Urinary bladder (tissue), 4 donors: ENCODE data around the gene TCF7L1. TPM values are rescaled to one million over a fixed set of nuclear protein-coding genes. Genes with fewer than 3 reads are reported as not detected.

ENCODE experiments used
- DNase-seq: peaks from one replicate; pipeline ENCODE4 v3.0.0-alpha.2; 2015; ENCODE audit errors: extremely low spot score
- H3K27ac ChIP-seq: one replicate; pipeline ENCODE4 v1.5.1; 2013; ENCODE audit warnings: low read depth, mild to moderate bottlenecking, moderate library complexity
- H3K36me3 ChIP-seq: one replicate; pipeline ENCODE4 v1.6.1; 2013; ENCODE audit warnings: mild to moderate bottlenecking, moderate library complexity; ENCODE audit not compliant: insufficient read depth
- H3K4me1 ChIP-seq: one replicate; pipeline ENCODE4 v1.6.1; 2013; ENCODE audit warnings: mild to moderate bottlenecking, moderate library complexity; ENCODE audit not compliant: insufficient read depth
- H3K4me3 ChIP-seq: one replicate; pipeline ENCODE4 v1.5.1; 2013; ENCODE audit warnings: low read depth, low read length
- WGBS: extraction: QIAGEN DNeasy Blood & Tissue Kit; methylation state at CpG from one replicate; pipeline ENCODE4 v1.1.7; 2013; 5-methylcytosine and 5-hydroxymethylcytosine counted together
- polyA plus RNA-seq: library from polyadenylated mRNA; stranded (reverse); fragments of 200-250 nt; gene quantifications from one replicate; pipeline ENCODE4 v1.2.3, GENCODE V29; 2013
- total RNA-seq: library from RNA; depleted of rRNA; stranded (reverse); fragments of >200 nt; gene quantifications from one replicate; pipeline ENCODE4 v1.2.3, GENCODE V29; 2014
- donor health status: healthy with polysubstance abuse.
- donor health status: healthy.

The TCF7L1 gene
- total and polyA plus RNA-seq, 2 donors: 9.2 to 20.9 TPM

GRCh38 chr2:85273738-85274731 lies 140.8 kb downstream of the TCF7L1 start:
- no peak overlapping the region for H3K27ac ChIP-seq
- WGBS: 54% methylated on average over 21 of the region's 21 CpGs

GRCh38 chr2:85275984-85276540 lies 142.9 kb downstream of the TCF7L1 start:
- 70% methylated on average over 9 of the region's 9 CpGs for WGBS
- Histone ChIP-seq H3K27ac (no peak overlapping the region), H3K4me3 (no peak overlapping the region), H3K36me3 (no peaks in the 10 kb centered on the region), H3K4me1 (no peaks in the 10 kb centered on the region)
- DNase-seq: no peak

More at GRCh38 chr2:85273738-85274731, 140.8 kb downstream of the TCF7L1 start:
- Histone ChIP-seq H3K4me1 (no peaks in the 10 kb centered on the region), H3K4me3 (no peak overlapping the region), H3K36me3 (no peaks in the 10 kb centered on the region)
- DNase-seq: peak; percentile 64

DNA sequence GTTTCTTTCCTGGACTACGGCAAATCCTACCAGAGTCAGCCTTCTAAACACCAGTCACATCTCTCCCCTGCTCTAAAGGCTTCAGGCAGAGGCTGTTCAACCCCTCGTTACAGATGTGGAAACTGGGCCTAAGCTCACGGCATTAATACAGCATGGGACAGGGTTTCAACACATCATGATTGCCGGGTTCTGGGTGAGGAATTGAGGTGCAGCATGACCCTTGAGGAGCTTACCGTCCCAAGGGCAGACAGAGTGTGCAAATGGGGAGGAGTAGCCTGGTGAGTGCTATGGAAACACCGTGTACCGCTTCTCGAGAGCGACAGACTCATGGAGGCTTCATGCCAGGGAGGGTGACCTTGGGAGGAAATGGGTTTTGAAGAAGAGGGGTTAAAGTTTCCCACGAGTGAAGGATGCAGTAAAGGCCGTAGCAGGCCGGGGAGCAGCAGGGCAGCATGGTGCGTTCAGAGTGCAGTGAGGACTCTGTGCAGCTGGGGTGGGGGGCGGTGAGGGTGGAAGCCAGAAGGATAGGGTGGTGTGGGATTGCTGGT lies 143.5 kb downstream of the TCF7L1 start:
- DNase-seq: no peak
- peak overlapping the region; percentile 3 for H3K27ac ChIP-seq

GRCh38 chr2:85277416-85278158 lies 144.4 kb downstream of the TCF7L1 start:
- H3K27ac ChIP-seq: no peak overlapping the region
- no peaks in the 10 kb centered on the region for H3K4me1 ChIP-seq
- H3K4me3 ChIP-seq: no peak overlapping the region
- 19% methylated on average over 15 of the region's 15 CpGs for WGBS
- no peaks in the 10 kb centered on the region for H3K36me3 ChIP-seq
- DNase-seq: peak; percentile 83

More for the DNA sequence above, 143.5 kb downstream of the TCF7L1 start:
- 62% methylated on average over 14 of the region's 14 CpGs for WGBS
- Histone ChIP-seq H3K36me3 (no peaks in the 10 kb centered on the region), H3K4me1 (no peaks in the 10 kb centered on the region), H3K4me3 (no peak overlapping the region)

DNA sequence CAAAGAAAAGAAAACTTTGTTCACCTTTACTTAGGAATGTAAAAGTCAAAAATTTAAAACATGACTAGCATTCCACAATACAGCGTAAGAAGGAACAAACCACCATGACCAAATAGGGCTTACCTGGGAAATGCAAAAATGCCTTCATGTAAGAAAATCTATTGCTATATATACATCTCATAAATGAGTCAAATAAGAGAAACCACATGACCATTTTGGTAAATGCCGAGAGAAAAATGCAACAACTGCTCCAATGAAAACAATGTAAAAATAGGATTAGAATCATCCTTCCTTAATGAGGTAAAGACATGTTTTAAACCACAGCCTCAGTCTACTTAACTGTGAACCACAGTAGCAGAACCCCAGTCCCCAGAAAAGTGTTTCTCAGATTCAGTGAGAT lies 145.2 kb downstream of the TCF7L1 start:
- H3K4me3 ChIP-seq: no peak overlapping the region
- WGBS: 47% methylated on average over 2 of the region's 2 CpGs
- H3K4me1 ChIP-seq: no peaks in the 10 kb centered on the region
- H3K36me3 ChIP-seq: no peaks in the 10 kb centered on the region
- no peak overlapping the region for H3K27ac ChIP-seq
- no peak for DNase-seq

- 85% methylated on average over 6 of the region's 6 CpGs for WGBS
- Histone ChIP-seq H3K27ac (no peak overlapping the region), H3K36me3 (no peaks in the 10 kb centered on the region), H3K4me3 (no peak overlapping the region), H3K4me1 (no peaks in the 10 kb centered on the region)
- DNase-seq: no peak
Measured at GRCh38 chr2:85281553-85281952, 148.4 kb downstream of the TCF7L1 start.

GRCh38 chr2:85282914-85283313 lies 149.7 kb downstream of the TCF7L1 start:
- DNase-seq: no peak
- H3K36me3 ChIP-seq: no peaks in the 10 kb centered on the region
- WGBS: 95% methylated on average over 7 of the region's 7 CpGs
- no peak overlapping the region for H3K4me3 ChIP-seq
- no peak overlapping the region for H3K27ac ChIP-seq
- no peaks in the 10 kb centered on the region for H3K4me1 ChIP-seq

DNA sequence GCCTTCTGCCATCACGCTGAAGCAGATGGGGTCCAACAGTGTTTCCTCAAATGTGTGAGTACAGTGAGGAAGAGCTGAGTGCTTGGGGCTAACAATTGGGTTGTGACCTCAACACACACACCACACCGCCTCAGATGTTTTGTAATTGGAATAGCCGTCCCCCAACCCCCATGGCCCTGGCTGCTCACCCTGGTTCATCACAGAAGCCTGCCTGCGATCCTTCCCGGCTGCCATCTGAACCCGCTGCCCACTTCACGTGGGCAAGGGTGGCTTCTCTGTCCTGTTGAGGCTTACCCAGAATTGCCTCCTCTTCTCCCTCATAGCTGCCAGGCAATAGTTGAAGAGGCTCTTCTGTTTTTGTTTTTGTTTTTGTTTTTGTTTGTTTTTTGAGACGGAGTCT lies 150.4 kb downstream of the TCF7L1 start:
- Histone ChIP-seq H3K36me3 (no peaks in the 10 kb centered on the region), H3K4me1 (no peaks in the 10 kb centered on the region), H3K4me3 (no peak overlapping the region), H3K27ac (no peak overlapping the region)
- no peak for DNase-seq
- 95% methylated on average over 8 of the region's 8 CpGs for WGBS

GRCh38 chr2:85286918-85287317 lies 153.7 kb downstream of the TCF7L1 start:
- Histone ChIP-seq H3K4me3 (no peak overlapping the region), H3K27ac (no peak overlapping the region), H3K4me1 (no peaks in the 10 kb centered on the region), H3K36me3 (no peaks in the 10 kb centered on the region)
- WGBS: 69% methylated on average over 8 of the region's 8 CpGs
- DNase-seq: no peak

DNA sequence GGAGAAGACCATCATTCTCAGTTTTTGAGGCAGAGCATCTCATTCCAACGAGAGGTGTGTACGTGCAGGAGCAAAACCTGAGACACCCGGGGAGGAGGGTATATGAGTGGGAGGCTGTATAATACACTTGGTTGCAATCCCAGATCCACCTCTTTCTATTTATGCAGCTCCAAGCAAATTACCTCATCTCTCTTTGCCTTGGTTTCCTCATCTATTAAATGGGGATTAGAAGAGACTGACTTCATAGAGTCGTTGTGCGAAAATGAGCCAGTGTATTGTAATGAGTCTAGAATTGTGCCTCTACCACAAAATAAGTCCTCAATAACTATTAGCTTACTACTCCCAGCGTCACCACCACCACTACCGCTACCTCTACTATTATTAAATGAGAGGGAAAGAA lies 154.5 kb downstream of the TCF7L1 start:
- Histone ChIP-seq H3K4me1 (no peaks in the 10 kb centered on the region), H3K27ac (no peak overlapping the region), H3K4me3 (no peak overlapping the region), H3K36me3 (no peaks in the 10 kb centered on the region)
- 90% methylated on average over 7 of the region's 7 CpGs for WGBS
- DNase-seq: no peak

- H3K4me3 ChIP-seq: no peak overlapping the region
- 68% methylated on average over 10 of the region's 10 CpGs for WGBS
- DNase-seq: peak; percentile 58
- H3K27ac ChIP-seq: no peak overlapping the region
- H3K4me1 ChIP-seq: no peaks in the 10 kb centered on the region
- no peaks in the 10 kb centered on the region for H3K36me3 ChIP-seq
Measured at GRCh38 chr2:85288244-85288725, 155.1 kb downstream of the TCF7L1 start.

GRCh38 chr2:85291425-85292023 lies 158.3 kb downstream of the TCF7L1 start:
- 85% methylated on average over 4 of the region's 4 CpGs for WGBS
- H3K4me1 ChIP-seq: no peaks in the 10 kb centered on the region
- DNase-seq: no peak
- H3K36me3 ChIP-seq: no peaks in the 10 kb centered on the region
- H3K4me3 ChIP-seq: no peak overlapping the region
- H3K27ac ChIP-seq: no peak overlapping the region

GRCh38 chr2:85302121-85302520 lies 168.9 kb downstream of the TCF7L1 start:
- Histone ChIP-seq H3K4me1 (no peaks in the 10 kb centered on the region), H3K36me3 (no peaks in the 10 kb centered on the region), H3K27ac (no peak overlapping the region), H3K4me3 (no peak overlapping the region)
- DNase-seq: no peak
- 73% methylated on average over 6 of the region's 6 CpGs for WGBS
